GM18951 (cell line): ENCODE results near the gene MUC15.
"Not testable (repeated sequence)": the region's sequence is repeated elsewhere in the genome, so short reads cannot be mapped to it uniquely, and the experiment has no call there.

ENCODE experiments used
- POLR2A ChIP-seq: IDR thresholded peaks from 4 replicates; pipeline ENCODE4 v1.6.1; 2011; ENCODE audit warnings: mild to moderate bottlenecking; ENCODE audit not compliant: insufficient read length, insufficient read depth; ENCODE audit errors: extremely low read depth
- in situ Hi-C: fragments of 300-500 bp; cut with MboI; formaldehyde crosslinking; loops from one replicate; pipeline ENCODE4 v1.12.0; 2022; ENCODE audit warnings: low sequenced_read_pairs, mixed read lengths, inconsistent platforms; ENCODE audit not compliant: unreplicated experiment

Gene MUC15, protein sequence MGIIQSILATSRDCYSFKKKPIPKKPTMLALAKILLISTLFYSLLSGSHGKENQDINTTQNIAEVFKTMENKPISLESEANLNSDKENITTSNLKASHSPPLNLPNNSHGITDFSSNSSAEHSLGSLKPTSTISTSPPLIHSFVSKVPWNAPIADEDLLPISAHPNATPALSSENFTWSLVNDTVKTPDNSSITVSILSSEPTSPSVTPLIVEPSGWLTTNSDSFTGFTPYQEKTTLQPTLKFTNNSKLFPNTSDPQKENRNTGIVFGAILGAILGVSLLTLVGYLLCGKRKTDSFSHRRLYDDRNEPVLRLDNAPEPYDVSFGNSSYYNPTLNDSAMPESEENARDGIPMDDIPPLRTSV

DNA sequence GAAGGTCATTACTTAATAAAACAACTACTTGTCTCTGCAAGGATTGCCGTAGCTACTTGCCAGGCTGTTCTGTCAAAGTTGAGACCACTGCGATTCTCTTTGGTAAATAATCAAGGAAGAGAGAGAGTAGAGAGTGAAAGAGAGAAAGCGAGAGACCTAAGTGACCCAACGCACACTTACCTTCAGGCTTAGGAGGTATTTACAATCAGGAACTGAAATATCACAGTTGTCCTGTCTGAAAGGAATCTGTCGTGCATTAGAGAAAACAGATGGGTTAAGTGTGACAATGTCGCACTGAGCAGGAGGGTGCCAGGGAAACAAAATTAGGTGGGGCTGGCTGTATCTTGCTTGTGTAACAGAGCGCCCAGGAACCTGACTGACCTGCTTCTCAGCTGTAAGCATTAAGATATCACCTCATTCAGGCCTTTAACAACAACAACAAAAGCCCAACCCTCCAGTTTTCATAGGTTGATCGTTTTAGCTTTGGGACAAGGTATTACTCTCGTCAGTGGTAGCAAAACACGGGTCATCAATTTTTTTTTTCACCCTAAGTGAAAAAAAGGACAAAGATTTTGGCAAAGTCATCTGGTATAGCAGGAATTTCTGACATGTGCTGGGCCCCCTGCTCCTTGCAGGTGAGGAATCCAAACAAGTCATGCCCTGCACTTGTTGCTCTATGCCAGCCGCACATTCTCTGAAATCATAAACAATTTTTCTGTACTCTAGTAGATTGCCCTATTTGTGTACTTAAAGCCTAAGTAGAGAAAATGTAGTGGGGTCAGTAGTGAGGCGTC lies at the start of gene MUC15:
Gene MUC15, minus strand, starts transcription at position 403 of the 794 bp plus-strand sequence. CDS start 5,169 bp downstream, outside the sequence.
- no peak for TF ChIP-seq POLR2A
- in situ Hi-C loops, result no loop called here

DNA sequence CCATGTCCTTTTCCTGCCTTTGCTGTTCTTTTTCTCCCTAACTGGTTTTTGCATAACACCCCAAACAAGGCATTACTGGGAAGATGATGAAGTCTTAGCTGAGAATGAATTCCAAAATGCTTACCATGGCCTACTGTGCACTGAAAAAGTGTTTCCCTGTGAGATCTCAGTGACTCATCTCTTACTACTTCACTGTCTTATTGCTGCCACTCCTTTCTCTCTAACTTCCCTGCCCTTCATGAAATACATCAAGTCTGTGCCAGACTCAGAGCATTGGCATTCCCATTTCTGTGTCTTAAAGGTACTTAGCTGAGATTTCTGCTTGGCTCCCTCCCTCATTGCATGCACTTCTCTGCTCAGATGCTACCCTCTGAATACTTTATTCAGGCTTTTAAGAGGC lies 49.1 kb upstream of the MUC15 start:
- no peak for TF ChIP-seq POLR2A
- in situ Hi-C loops, result no loop called here

DNA sequence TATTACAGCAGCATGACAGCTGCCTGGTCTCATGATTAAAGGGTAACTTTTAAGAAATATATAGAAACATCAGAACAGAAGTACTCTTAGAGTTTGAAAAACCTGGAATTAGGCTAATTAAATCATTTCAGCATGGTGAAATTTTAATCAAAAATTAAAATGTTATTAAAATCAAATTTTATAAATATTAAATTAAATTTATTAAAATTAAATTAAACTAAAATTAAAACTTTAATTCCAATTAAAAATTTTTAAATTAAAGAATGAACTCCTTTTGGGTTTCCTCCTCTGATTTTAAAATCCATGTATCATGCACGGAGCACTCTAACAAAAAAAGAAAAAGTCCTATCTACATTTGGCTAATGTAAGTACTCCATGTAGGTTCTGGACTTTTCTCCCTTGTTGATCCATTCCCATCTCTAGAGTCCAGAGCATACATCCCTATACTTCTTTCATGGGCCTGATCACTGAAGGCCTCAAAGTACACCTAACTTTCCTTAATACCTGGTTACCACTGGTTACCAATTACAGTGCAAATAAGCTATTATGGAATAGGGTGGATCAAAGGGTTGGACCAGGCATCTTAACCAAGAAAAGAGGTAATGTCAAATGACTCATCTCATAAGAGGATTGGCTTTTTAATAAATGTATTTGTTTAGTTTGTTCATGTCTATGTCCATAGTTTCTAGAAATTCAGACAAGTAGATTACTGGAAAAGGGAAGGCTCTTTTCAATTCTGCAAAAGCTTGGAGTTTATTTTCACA lies 48.4 kb upstream of the MUC15 start:
- in situ Hi-C loops, result no loop called here
- no peak for TF ChIP-seq POLR2A

DNA sequence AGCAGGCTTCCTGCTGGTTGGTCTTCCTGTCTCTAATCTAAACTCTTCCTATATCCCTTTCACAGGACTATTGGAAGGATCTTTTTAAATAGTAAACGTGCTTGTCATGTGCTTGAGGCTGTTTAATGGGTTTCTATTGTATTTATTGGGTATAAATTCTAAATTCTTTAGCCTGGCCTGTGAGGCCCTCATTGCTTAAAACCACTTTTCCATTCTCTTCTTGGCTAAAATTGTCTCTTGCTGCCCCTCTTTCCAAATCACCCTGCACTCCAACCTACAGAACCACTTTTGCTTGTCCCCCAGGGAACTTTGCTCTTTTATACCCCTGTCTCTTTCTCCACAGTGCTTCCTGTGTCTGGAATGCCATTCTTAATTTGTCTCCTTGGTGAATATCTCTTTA lies 46.4 kb upstream of the MUC15 start:
- TF ChIP-seq POLR2A, result no peak
- in situ Hi-C loops, result no loop called here

DNA sequence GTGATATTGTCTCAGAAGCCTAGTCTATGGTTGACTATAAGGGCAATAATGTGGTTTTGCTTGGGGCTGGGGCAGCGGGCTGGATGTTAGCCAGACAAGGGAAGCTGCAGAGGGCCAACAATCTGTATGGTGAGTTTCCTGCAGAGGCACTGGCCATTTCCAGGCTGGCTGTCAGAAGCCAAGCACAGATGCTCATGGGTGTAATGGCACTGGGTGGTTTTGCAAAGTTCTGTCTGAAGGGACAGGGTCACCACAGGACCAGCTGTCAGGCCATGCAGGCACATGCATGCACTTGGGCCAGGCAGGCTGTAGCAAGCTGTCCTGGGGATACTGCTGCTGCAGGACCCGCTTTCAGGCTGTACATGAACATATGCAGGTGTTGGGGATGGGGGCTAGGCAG lies 41.7 kb upstream of the MUC15 start:
- no peak for TF ChIP-seq POLR2A
- in situ Hi-C loops, result no loop called here

DNA sequence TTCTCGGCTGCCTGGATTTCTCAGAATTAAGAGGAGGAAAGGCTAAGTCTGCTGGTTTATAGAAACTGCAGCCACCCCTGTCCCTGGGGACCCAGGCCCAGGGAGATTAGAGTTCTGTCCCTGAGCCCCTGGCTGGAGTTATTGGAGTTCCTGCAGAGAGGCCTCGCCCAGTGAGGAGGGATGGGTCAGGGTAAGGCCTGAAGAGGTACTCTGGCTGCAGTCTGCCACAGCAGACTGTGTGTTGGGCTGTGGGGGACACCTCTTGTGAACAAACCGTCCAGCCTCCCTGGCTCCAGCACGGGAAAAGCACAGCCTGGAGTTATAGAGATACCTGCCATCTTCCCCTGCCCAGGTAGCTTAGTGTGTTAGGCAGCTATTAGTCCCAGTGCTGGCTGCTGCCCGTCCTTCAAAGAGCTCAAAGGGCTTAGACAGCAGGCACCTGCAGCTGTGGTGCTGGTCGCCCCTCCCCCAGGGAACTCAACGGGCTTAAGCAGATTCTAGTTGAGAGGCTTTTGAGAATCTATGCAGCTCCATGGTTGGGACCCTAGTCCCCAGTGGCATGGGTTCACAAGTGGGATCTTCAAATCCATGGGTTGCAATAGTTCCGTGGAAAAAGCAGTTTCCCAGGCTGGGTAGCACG lies 36.6 kb upstream of the MUC15 start:
- TF ChIP-seq POLR2A, result no peak
- in situ Hi-C loops, result no loop called here

DNA sequence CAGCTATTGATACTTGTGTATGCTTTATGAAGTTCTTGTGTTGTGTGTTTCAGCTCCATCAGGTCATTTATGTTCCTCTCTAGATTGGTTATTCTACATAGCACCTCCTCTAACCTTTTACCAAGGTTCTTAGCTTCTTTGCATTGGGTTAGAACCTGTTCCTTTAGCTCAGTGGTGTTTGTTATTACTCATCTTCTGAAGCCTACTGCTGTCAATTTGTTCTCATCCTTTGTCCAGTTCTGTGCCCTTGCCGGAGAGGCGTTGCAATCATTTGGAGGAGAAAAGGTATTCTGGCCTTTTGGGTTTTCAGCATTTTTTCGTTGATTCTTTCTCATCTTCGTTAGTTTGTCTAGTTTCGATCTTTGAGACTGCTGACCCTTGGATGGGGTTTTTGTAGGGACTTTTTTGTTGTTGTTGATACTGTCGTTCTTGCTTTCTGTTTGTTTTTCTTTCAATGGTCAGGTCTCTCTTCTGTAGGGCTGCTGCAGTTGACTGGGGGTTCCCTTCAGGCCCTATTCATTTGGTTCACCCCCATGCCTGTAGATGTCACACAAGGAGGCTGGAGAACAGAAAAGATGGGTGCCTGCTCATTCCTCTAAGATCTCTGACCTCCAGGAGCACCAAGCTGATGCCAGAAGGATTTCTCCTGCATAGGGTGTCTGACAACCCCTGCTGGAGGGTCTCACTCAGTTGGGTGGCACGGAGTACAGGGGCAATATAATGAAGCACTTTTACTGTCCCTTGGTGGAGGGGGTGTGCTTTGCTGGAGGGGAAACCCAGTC lies 35.9 kb upstream of the MUC15 start:
- TF ChIP-seq POLR2A, result no peak
- in situ Hi-C loops, result no loop called here

DNA sequence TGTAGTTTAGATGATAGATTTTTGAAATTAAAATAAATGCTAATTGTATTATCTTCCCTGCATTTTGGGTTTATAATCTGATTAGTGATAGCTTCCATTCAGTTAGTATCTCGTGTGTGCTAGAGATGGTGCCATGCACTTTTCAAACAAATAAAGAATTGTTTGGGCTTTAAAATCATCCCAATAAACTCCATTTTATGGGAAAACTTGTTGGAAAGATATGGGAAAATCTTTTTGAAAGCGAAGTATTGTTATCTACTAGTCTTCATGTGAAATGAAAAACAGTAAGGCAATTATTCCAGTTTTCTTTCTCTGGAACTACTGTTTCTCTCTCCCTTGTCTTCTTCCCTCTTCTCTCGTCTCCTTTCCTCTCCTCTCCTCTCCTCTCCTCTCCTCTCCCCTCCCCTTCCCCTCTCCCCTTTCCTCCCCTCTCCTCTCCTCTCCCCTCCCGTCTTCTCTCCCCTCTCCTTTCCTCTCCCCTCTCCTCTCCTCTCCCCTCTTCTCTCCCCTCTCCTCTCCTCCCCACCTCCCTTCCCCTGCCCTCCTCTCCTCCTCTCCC lies 27.9 kb upstream of the MUC15 start:
- in situ Hi-C loops, result no loop called here
- no peak for TF ChIP-seq POLR2A

DNA sequence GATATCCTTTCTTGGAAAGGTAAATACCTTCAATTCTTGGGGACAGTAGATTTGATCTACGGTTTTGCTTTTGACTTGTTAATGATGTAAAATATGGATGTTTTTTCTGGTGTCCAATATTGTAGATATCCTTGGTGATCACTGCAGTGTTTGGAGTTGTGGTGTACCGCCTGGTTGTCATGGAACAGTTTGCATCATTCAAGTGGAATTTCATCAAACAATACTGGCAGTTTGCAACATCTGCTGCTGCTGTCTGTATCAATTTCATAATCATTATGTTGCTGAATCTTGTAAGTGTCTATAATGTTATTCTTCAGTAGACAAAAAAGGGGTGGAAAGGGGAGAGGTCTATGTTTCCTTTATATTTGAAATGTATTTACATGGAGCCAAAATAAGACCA lies 27.4 kb upstream of the MUC15 start:
- TF ChIP-seq POLR2A, result no peak
- in situ Hi-C loops, result no loop called here

DNA sequence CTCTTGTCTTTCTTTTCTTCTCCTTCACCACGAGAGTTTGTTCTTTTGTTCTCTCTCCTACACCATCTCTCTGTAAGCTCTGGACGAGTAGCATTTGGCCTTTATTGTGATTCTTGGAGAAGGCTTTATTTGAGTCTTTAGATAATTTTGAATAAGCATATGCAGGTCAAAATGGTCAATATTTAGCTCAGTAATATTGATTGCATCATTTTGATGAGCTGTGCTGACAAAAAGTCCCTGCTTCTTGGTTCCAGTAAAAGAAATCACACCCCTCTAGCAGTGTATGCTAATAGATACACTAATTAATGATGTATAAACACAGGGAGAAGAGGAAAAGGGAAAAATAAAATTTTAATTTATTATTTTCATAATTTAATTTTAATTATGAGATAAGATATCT lies 25.8 kb upstream of the MUC15 start:
- in situ Hi-C loops, result no loop called here
- no peak for TF ChIP-seq POLR2A

DNA sequence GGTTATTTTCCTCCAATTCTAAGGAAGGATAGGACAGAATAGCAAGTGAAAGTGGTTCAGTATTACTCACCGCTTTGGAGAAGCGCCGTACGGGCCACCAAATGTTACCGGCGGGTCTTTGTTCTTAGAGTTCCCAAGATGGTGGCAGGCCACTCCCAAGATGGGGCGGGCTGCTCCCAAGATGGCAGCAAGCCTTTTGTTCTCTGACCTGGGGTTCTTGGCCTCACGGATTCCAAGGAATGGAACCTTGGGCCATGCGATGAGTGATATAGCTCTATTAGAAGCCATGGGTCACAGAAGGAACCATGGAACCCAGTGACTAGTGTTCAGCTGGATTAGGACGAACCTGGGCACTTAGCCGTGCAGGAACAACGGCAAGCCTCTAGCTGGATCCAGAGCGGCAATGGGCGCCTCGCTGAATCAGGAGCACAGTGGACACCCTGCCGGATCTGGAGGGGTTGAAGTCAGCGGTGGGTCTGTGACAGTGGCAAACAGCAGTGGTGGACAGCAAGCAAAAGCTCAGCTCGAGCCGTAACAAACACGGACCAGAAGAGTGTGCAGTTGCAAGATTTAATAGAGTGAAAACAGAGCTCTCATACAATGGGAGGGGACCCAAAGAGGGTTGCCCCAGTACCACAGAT lies 25.1 kb upstream of the MUC15 start:
- in situ Hi-C loops, result not testable (repeated sequence)

DNA sequence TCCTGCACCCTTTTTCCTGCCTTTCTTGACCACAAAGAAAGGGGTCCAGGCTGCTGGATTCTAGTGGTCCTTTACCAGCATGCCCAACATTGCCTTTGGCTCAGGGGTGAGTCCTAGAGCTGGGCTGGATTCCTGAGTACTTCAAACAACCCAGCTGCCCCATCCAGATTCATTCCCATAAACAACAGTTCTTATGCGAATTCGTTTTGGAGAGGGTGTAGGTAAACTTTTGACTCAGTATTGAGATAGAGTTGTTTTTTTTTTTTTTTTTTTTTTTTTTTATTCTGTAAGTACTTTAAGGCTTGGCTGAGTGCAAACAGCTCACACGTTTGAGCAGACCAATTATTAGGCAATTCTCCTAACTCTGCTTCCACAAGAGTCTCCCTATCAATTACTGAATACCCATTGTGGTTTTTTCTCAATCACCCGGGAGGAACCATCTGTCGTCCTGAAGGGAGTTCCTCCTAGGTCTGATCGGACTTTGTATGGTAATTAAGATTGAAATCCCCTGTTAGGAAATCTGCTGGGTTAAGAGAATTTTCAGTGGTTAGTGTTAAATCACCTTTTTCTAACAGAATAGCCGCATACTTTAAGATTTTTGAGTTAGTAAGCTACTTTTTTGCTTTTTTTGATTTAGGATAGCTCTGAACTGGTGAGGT lies 23.3 kb upstream of the MUC15 start:
- in situ Hi-C loops, result not testable (repeated sequence)
